Measurements from ENCODE around the gene SLC34A3.

The SLC34A3 gene
- long read RNA-seq, donor 1 = 0 reads
- long read RNA-seq, donor 2 = 0 reads
- long read RNA-seq, donor 3, partial matches to known transcripts = 0 of 1 reads
- long read RNA-seq, donor 3, other reads (novel, unspliced or antisense) = 0 of 1 reads
- long read RNA-seq, donor 4 = 0 reads
- long read RNA-seq, donor 5 = 0 reads
- long read RNA-seq, donor 6 = 0 reads
- long read RNA-seq, donor 7 = 0 reads
- long read RNA-seq, donor 8 = 0 reads

GRCh38 chr9:137230705-137231371 lies at the start of gene SLC34A3:
SLC34A3 (plus strand) TSS chr9:137230901; CDS start chr9:137231703, 802 bp downstream.
- DNase-seq = no peak

GRCh38 chr9:137181680-137182079 lies 49.0 kb upstream of the SLC34A3 start:
- no peak for DNase-seq

- no peak for DNase-seq
Observed at GRCh38 chr9:137182836-137183235, 47.9 kb upstream of the SLC34A3 start.

- DNase-seq = no peak
Observed at GRCh38 chr9:137183980-137184595, 46.6 kb upstream of the SLC34A3 start.

- DNase-seq = no peak
Observed at GRCh38 chr9:137184881-137185660, 45.6 kb upstream of the SLC34A3 start.

- DNase-seq = no peak
Observed at GRCh38 chr9:137185921-137186320, 44.8 kb upstream of the SLC34A3 start.

GRCh38 chr9:137186385-137186784 lies 44.3 kb upstream of the SLC34A3 start:
- no peak for DNase-seq

GRCh38 chr9:137187386-137187785 lies 43.3 kb upstream of the SLC34A3 start:
- DNase-seq = no peak

GRCh38 chr9:137188086-137188489 lies 42.6 kb upstream of the SLC34A3 start:
- no peak for DNase-seq

- peak; percentile 97 for DNase-seq
Observed at GRCh38 chr9:137188490-137189296, 42.0 kb upstream of the SLC34A3 start, which contains the start of the genes ANAPC2 and SSNA1. ANAPC2 (minus strand) TSS chr9:137188560; CDS start chr9:137188532, 28 bp downstream. SSNA1 (plus strand) TSS chr9:137188676; CDS start chr9:137188727, 51 bp downstream.

- DNase-seq = no peak
Observed at GRCh38 chr9:137189297-137190295, 41.1 kb upstream of the SLC34A3 start.

- no peak for DNase-seq
Observed at GRCh38 chr9:137190315-137190856, 40.3 kb upstream of the SLC34A3 start.

GRCh38 chr9:137191245-137191644 lies 39.5 kb upstream of the SLC34A3 start:
- DNase-seq = no peak

GRCh38 chr9:137191691-137192447 lies 38.8 kb upstream of the SLC34A3 start:
- no peak for DNase-seq

- DNase-seq = no peak
Observed at GRCh38 chr9:137192448-137192780, 38.3 kb upstream of the SLC34A3 start.

- no peak for DNase-seq
Observed at GRCh38 chr9:137192859-137193258, 37.8 kb upstream of the SLC34A3 start.

- no peak for DNase-seq
Observed at GRCh38 chr9:137193771-137194170, 36.9 kb upstream of the SLC34A3 start.

GRCh38 chr9:137194388-137194787 lies 36.3 kb upstream of the SLC34A3 start:
- no peak for DNase-seq

GRCh38 chr9:137194909-137195308 lies 35.8 kb upstream of the SLC34A3 start:
- DNase-seq = no peak

All from right kidney (tissue), 9 donors.